ENCODE measurements around the gene PXYLP1.
A peak's percentile ranks its signal among the peaks of the same experiment; 100 is the strongest.

The PXYLP1 gene

GRCh38 chr3:141279077-141279967, 47.7 kb downstream of the PXYLP1 start:
- CTCF ChIA-PET, result interaction anchor here (1.0 kb wide), 2 partner anchors 47 to 48 kb away, joined by 3 read pairs; partner anchors contain the start of gene PXYLP1
- TF ChIP-seq SP1 (IDR thresholded peaks at IDR 0.05) (no peak), L3MBTL2 (conservative IDR thresholded peaks at IDR 0.05) (no peak), FOXM1 (IDR thresholded peaks at IDR 0.05; ENCODE audit: borderline replicate concordance) (no peak), SUZ12 (IDR thresholded peaks at IDR 0.05) (no peak)
- POLR2A ChIA-PET, result no interaction called here
- peak; percentile 43 for DNase-seq (ENCODE audit: extremely low spot score)

GRCh38 chr3:141280086-141280485, 48.5 kb downstream of the PXYLP1 start:
- ChIA-PET CTCF (no interaction called here), POLR2A (interaction anchor here (0.6 kb wide), 1 partner anchor 15 kb away, joined by 4 read pairs; no protein-coding TSS in a partner anchor)
- no peak for DNase-seq (ENCODE audit: extremely low spot score)
- TF ChIP-seq FOXM1 (IDR thresholded peaks at IDR 0.05; ENCODE audit: borderline replicate concordance), result no peak

- POLR2A ChIA-PET, result interaction anchor here (0.6 kb wide), 1 partner anchor 14 kb away, joined by 4 read pairs; no protein-coding TSS in a partner anchor
- TF ChIP-seq ELF4 (IDR thresholded peaks at IDR 0.05) (no peak), FOXK2 (IDR thresholded peaks at IDR 0.05) (no peak), FOXA1 (IDR thresholded peaks at IDR 0.05) (no peak), SP1 (IDR thresholded peaks at IDR 0.05) (no peak), BHLHE40 (IDR thresholded peaks at IDR 0.05; ENCODE audit: borderline replicate concordance) (no peak), SUZ12 (IDR thresholded peaks at IDR 0.05) (no peak), HDGF (IDR thresholded peaks at IDR 0.05; ENCODE audit: borderline replicate concordance) (no peak), L3MBTL2 (conservative IDR thresholded peaks at IDR 0.05) (no peak), NFRKB (IDR thresholded peaks at IDR 0.05) (no peak), CTBP1 (IDR thresholded peaks at IDR 0.05; ENCODE audit: borderline replicate concordance) (no peak), TARDBP (IDR thresholded peaks at IDR 0.05) (no peak), FOXM1 (IDR thresholded peaks at IDR 0.05; ENCODE audit: borderline replicate concordance) (no peak), ARNT (IDR thresholded peaks at IDR 0.05) (no peak)
- TF ChIP-seq, protein P1, sequence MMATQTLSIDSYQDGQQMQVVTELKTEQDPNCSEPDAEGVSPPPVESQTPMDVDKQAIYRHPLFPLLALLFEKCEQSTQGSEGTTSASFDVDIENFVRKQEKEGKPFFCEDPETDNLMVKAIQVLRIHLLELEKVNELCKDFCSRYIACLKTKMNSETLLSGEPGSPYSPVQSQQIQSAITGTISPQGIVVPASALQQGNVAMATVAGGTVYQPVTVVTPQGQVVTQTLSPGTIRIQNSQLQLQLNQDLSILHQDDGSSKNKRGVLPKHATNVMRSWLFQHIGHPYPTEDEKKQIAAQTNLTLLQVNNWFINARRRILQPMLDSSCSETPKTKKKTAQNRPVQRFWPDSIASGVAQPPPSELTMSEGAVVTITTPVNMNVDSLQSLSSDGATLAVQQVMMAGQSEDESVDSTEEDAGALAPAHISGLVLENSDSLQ (IDR thresholded peaks at IDR 0.05), result no peak
- CTCF ChIA-PET, result no interaction called here
- DNase-seq (ENCODE audit: extremely low spot score), result no peak
Measured at GRCh38 chr3:141280690-141281089, 49.1 kb downstream of the PXYLP1 start.

DNA sequence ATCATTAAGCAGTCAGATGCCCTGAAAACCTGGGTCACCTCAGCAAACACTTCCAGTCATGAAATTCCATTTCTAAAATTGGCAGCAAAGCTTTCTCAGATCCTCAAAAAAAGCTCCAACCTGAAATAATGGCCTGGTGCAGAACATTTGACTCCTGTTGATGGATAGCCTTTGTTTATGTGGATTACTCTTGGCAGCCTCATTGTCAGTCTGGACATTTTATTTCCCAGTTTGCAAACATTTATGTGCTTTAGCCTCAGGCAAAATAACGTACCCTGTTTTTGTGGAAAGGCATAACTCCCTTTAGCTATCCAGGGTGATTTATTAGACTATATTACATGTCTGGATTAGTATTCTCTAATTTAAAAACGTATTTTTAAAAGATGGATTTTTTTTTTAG, 53.9 kb downstream of the PXYLP1 start:
- no peak for DNase-seq (ENCODE audit: extremely low spot score)
- ChIA-PET CTCF (interaction anchor here (0.6 to 1.5 kb wide), 3 partner anchors 21 to 53 kb away, joined by 3 to 4 read pairs (median 4); partner anchors contain the start of gene PXYLP1), POLR2A (no interaction called here)
- TF ChIP-seq SUZ12 (IDR thresholded peaks at IDR 0.05) (no peak), ZNF384 (IDR thresholded peaks at IDR 0.05) (peak; percentile 64; the same call in 1 of the 2 replicates)
- TF ChIP-seq, protein P1 (IDR thresholded peaks at IDR 0.05), result peak; percentile 79

DNA sequence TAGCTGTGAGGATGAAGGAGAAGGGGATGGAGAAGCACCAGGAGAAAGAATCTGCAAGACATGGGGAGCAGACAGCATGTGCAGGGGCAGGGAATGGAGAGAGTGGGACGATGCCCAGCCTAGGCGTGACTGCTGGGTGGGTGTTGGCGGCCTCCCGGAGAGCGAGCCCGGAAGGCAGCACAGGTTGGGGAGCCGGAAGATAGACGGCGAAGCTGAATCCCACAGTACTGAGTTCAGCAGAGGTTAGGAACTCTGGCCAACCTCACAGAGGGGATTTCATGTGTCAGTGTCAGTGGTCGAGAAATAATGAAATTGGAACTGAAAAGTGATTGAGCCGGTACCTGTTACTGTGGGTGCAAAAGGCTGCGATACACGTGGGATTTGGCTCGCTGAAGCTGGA, 55.2 kb downstream of the PXYLP1 start:
- ChIA-PET CTCF (no interaction called here), POLR2A (interaction anchor here (1.5 kb wide), 1 partner anchor 25 kb away, joined by 6 read pairs; no protein-coding TSS in a partner anchor)
- no peak for DNase-seq (ENCODE audit: extremely low spot score)
- no peak for TF ChIP-seq FOXK2 (IDR thresholded peaks at IDR 0.05)
- TF ChIP-seq LEF1 (IDR thresholded peaks at IDR 0.05; ENCODE audit: borderline replicate concordance), result no peak
- TF ChIP-seq L3MBTL2 (conservative IDR thresholded peaks at IDR 0.05), result no peak
- no peak for TF ChIP-seq FOXA1 (IDR thresholded peaks at IDR 0.05)
- no peak for TF ChIP-seq ELF4 (IDR thresholded peaks at IDR 0.05)

DNA sequence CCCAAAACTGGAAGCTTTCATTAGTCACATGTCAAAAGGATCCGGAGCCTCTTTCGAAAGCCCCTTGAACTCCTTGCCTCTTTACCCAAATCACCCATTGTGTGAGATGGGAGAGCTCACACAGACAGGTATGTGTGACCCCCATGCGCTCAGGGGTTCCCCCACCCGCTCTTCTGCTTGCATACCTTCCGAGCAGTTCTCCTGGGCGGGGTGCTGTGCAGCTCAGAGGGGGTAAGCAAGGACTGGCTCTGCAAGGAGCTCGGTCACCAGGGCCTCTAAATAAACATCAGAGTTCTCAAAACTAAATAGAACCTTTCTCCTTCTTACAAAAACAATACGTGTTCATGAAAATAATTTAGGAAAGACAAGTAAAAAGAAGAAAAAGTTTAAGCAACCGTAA, 55.7 kb downstream of the PXYLP1 start:
- TF ChIP-seq ARNT (IDR thresholded peaks at IDR 0.05) (no peak), TARDBP (IDR thresholded peaks at IDR 0.05) (no peak), ZNF384 (IDR thresholded peaks at IDR 0.05) (no peak), FOXA1 (IDR thresholded peaks at IDR 0.05) (no peak), SUZ12 (IDR thresholded peaks at IDR 0.05) (no peak), HDGF (IDR thresholded peaks at IDR 0.05; ENCODE audit: borderline replicate concordance) (no peak), CTBP1 (IDR thresholded peaks at IDR 0.05; ENCODE audit: borderline replicate concordance) (no peak), BHLHE40 (IDR thresholded peaks at IDR 0.05; ENCODE audit: borderline replicate concordance) (no peak), SP1 (IDR thresholded peaks at IDR 0.05) (no peak), FOXM1 (IDR thresholded peaks at IDR 0.05; ENCODE audit: borderline replicate concordance) (no peak), LEF1 (IDR thresholded peaks at IDR 0.05; ENCODE audit: borderline replicate concordance) (no peak), ELF4 (IDR thresholded peaks at IDR 0.05) (no peak), FOXK2 (IDR thresholded peaks at IDR 0.05) (no peak), L3MBTL2 (conservative IDR thresholded peaks at IDR 0.05) (no peak), NFRKB (IDR thresholded peaks at IDR 0.05) (no peak)
- TF ChIP-seq, protein P1 (IDR thresholded peaks at IDR 0.05), result no peak
- POLR2A ChIA-PET, result interaction anchor here (1.5 kb wide), 1 partner anchor 24 kb away, joined by 6 read pairs; no protein-coding TSS in a partner anchor
- DNase-seq (ENCODE audit: extremely low spot score), result no peak
- CTCF ChIA-PET, result no interaction called here

All from HEK293T (cell line).